Stomach (tissue), 9 donors: ENCODE data around the gene FKBP10. TPM values are rescaled to one million over a fixed set of nuclear protein-coding genes. Genes with fewer than 3 reads are reported as not detected.

Source experiments
- DNase-seq, 2 donors: peaks; one replicate each; pipeline versions ENCODE4 v3.0.0 to v3.0.0-alpha.2; 2013 to 2019
- H3K27ac ChIP-seq, 5 donors: fragments of 200-600 bp in 4 of 5; sonication (generic) in 4 of 5; one replicate each; pipeline ENCODE4 v1.5.1; 2013 to 2019; ENCODE audit warnings: mild to moderate bottlenecking in 1 of 5, moderate library complexity in 1 of 5
- H3K27me3 ChIP-seq, 3 donors: fragments of 200-600 bp; sonication (generic); one replicate each; pipeline ENCODE4 v1.5.1; 2017 to 2019; ENCODE audit warnings: mixed run types in 1 of 3
- H3K36me3 ChIP-seq, 4 donors: fragments of 200-600 bp; sonication (generic); 1 replicate in 3 of 4; 2 replicates in 1 of 4; pipeline ENCODE4 v1.5.1; 2016 to 2019
- H3K4me1 ChIP-seq, 4 donors: fragments of 200-600 bp; sonication (generic); one replicate each; pipeline ENCODE4 v1.5.1; 2016 to 2019
- H3K4me3 ChIP-seq, 4 donors: fragments of 200-600 bp; sonication (generic) in 3 of 4; one replicate each; pipeline ENCODE4 v1.5.1; 2016 to 2019; ENCODE audit warnings: mild to moderate bottlenecking in 1 of 4
- H3K9me3 ChIP-seq, 4 donors: fragments of 200-600 bp; sonication (generic); one replicate each; pipeline ENCODE4 v1.5.1; 2016 to 2019
- CTCF ChIP-seq, 7 experiments: fragments of 450-650 bp in 4 of 7; fragments of 200-600 bp in 3 of 7; sonication (generic) in 3 of 7; IDR thresholded peaks; one replicate each; pipeline ENCODE4 v1.5.1; 2016 to 2019; ENCODE audit warnings: antibody characterized with exemption in 7 of 7, control low read depth in 2 of 7, mild to moderate bottlenecking in 1 of 7
- EP300 ChIP-seq: sonication (generic); formaldehyde crosslinking; IDR thresholded peaks from one replicate; pipeline ENCODE4 v1.6.1; 2017; ENCODE audit warnings: antibody characterized with exemption
- POLR2A ChIP-seq, 4 donors: fragments of 450-650 bp; IDR thresholded peaks; one replicate each; pipeline ENCODE4 v1.6.1; 2016; ENCODE audit warnings: antibody characterized with exemption in 4 of 4, control low read depth in 2 of 4, mild to moderate bottlenecking in 1 of 4, moderate library complexity in 1 of 4
- POLR2AphosphoS5 ChIP-seq, 3 donors: sonication (generic); formaldehyde crosslinking; IDR thresholded peaks; one replicate each; pipeline ENCODE4 v1.6.1; 2016; ENCODE audit warnings: antibody characterized with exemption in 3 of 3
- WGBS, 5 donors: extraction: QIAGEN DNeasy Blood & Tissue Kit in 3 of 5; methylation state at CpG; one replicate each; pipeline versions ENCODE4 v1.1.5 to v1.1.7; 2013 to 2018; 5-methylcytosine and 5-hydroxymethylcytosine counted together
- intact Hi-C: fragments of 100-400 bp; cut with DNase I; formaldehyde crosslinking; loops from one replicate; pipeline ENCODE4 v1.15.1; 2023; ENCODE audit warnings: low total_unique reads
- polyA plus RNA-seq, 3 donors: library from polyadenylated mRNA; stranded (reverse); fragments of 200-250 nt; gene quantifications; one replicate each; pipeline ENCODE4 v1.2.3, GENCODE V29; 2013
- total RNA-seq, 5 donors: library from RNA; depleted of rRNA; stranded (reverse); fragments of >200 nt; gene quantifications; one replicate each; pipeline versions ENCODE4 v1.1.0 to v1.2.3, GENCODE V29; 2014 to 2016
- donor health status: healthy with polysubstance abuse.
- donor health status: Bipolar disorder and iron deficiency.
- donor health status: healthy.

Gene FKBP10
- total and polyA plus RNA-seq, 8 donors: 4.6 to 45.3 (median 14.9) TPM

- no peaks in the 10 kb centered on the region for H3K27me3 ChIP-seq
- H3K9me3 ChIP-seq: no peaks in the 10 kb centered on the region
- TF ChIP-seq EP300 (no peak), POLR2AphosphoS5 (IDR thresholded peaks at IDR 0.05) (no peak), CTCF (IDR thresholded peaks at IDR 0.05) (no peak), POLR2A (IDR thresholded peaks at IDR 0.05) (no peak)
- no peaks in the 10 kb centered on the region for H3K36me3 ChIP-seq
- DNase-seq: peak in 1 of 2 donors; percentile 12
- intact Hi-C loops: no loop called here
- no peak overlapping the region for H3K4me3 ChIP-seq
- 80 to 95% (median 83%) methylated on average over 10 of the region's 10 CpGs for WGBS, 5 donors
- H3K27ac ChIP-seq: no peak overlapping the region
- H3K4me1 ChIP-seq: peaks cover 35 to 42% (median 35%) of the 10 kb centered on the region in 4 donors
These were observed 16.5 kb upstream of the FKBP10 start for GRCh38 chr17:41796121-41796895.

GRCh38 chr17:41797377-41797776 is 15.4 kb upstream of the FKBP10 start:
- peak in 1 of 2 donors; percentile 4 for DNase-seq
- no peaks in the 10 kb centered on the region for H3K9me3 ChIP-seq
- H3K27ac ChIP-seq: no peak overlapping the region
- H3K4me1 ChIP-seq: peaks cover 30 to 38% (median 32%) of the 10 kb centered on the region in 4 donors
- TF ChIP-seq EP300 (no peak), POLR2A (IDR thresholded peaks at IDR 0.05) (no peak)
- 90 to 98% (median 93%) methylated on average over 3 of the region's 3 CpGs for WGBS, 5 donors
- intact Hi-C loops: no loop called here
- no peak overlapping the region for H3K4me3 ChIP-seq
- peaks cover 0 to 6% (median under 1%) of the 10 kb centered on the region in 4 donors for H3K36me3 ChIP-seq
- no peaks in the 10 kb centered on the region for H3K27me3 ChIP-seq

GRCh38 chr17:41799366-41799765 is 13.4 kb upstream of the FKBP10 start:
- H3K9me3 ChIP-seq: no peaks in the 10 kb centered on the region
- intact Hi-C loops: no loop called here
- peaks cover 0 to 13% (median 2%) of the 10 kb centered on the region in 4 donors for H3K36me3 ChIP-seq
- DNase-seq: peak in 1 of 2 donors; percentile 55
- peak overlapping the region in 1 of 5 donors; percentile 72 for H3K27ac ChIP-seq
- H3K27me3 ChIP-seq: no peaks in the 10 kb centered on the region
- peaks cover 10 to 19% (median 13%) of the 10 kb centered on the region in 4 donors for H3K4me1 ChIP-seq
- no peak overlapping the region for H3K4me3 ChIP-seq
- 71 to 86% (median 83%) methylated on average over 8 of the region's 8 CpGs for WGBS, 5 donors
- TF ChIP-seq POLR2A (IDR thresholded peaks at IDR 0.05): no peak
- TF ChIP-seq EP300: no peak
- TF ChIP-seq CTCF (IDR thresholded peaks at IDR 0.05): no peak
- no peak for TF ChIP-seq POLR2AphosphoS5 (IDR thresholded peaks at IDR 0.05)

- H3K4me3 ChIP-seq: no peak overlapping the region
- peak; percentile 65 to 95 for DNase-seq
- 26 to 41% (median 35%) methylated on average over 16 to 18 of the region's 18 CpGs for WGBS, 5 donors
- H3K27me3 ChIP-seq: no peaks in the 10 kb centered on the region
- no peaks in the 10 kb centered on the region for H3K9me3 ChIP-seq
- intact Hi-C loops: loop anchor here (5.0 kb wide), 1 partner anchor 63 kb away; no protein-coding TSS in a partner anchor
- peak overlapping the region in 4 of 5 donors; percentile 23 to 72 (median 40) for H3K27ac ChIP-seq
- peaks cover 0 to 13% (median 4%) of the 10 kb centered on the region in 4 donors for H3K36me3 ChIP-seq
- TF ChIP-seq POLR2A (IDR thresholded peaks at IDR 0.05) (no peak), POLR2AphosphoS5 (IDR thresholded peaks at IDR 0.05) (peak in 2 of 3 donors; percentile 10 to 34), CTCF (IDR thresholded peaks at IDR 0.05) (no peak), EP300 (no peak)
- H3K4me1 ChIP-seq: peaks cover 8 to 19% (median 12%) of the 10 kb centered on the region in 4 donors
These were observed 12.0 kb upstream of the FKBP10 start for GRCh38 chr17:41800601-41801373.
